Coronary artery (tissue), 2 donors: ENCODE results near the gene CLCA2.

Experiments
- DNase-seq: peaks from one replicate; pipeline ENCODE4 v3.0.0-alpha.2; 2017; ENCODE audit warnings: low spot score
- H3K27ac ChIP-seq, 2 donors: fragments of 200-600 bp; sonication (generic); one replicate each; pipeline ENCODE4 v1.5.1; 2016 to 2019
- H3K4me3 ChIP-seq: fragments of 200-600 bp; sonication (generic); 2 replicates; pipeline ENCODE4 v1.5.1; 2016; ENCODE audit warnings: mild to moderate bottlenecking, moderate library complexity
- TF ChIP-seq, protein P1 (sequence below): fragments of 200-600 bp; sonication (generic); IDR thresholded peaks from one replicate; pipeline ENCODE4 v1.5.1; 2019; ENCODE audit warnings: antibody characterized with exemption

Gene CLCA2

DNA sequence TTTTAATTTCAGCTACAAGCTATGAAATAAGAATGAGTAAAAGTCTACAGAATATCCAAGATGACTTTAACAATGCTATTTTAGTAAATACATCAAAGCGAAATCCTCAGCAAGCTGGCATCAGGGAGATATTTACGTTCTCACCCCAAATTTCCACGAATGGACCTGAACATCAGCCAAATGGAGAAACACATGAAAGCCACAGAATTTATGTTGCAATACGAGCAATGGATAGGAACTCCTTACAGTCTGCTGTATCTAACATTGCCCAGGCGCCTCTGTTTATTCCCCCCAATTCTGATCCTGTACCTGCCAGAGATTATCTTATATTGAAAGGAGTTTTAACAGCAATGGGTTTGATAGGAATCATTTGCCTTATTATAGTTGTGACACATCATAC, 31.1 kb downstream of the CLCA2 start:
- DNase-seq = no peak
- H3K27ac ChIP-seq = no peak overlapping the region
- H3K4me3 ChIP-seq = no peak overlapping the region
- TF ChIP-seq, protein P1, sequence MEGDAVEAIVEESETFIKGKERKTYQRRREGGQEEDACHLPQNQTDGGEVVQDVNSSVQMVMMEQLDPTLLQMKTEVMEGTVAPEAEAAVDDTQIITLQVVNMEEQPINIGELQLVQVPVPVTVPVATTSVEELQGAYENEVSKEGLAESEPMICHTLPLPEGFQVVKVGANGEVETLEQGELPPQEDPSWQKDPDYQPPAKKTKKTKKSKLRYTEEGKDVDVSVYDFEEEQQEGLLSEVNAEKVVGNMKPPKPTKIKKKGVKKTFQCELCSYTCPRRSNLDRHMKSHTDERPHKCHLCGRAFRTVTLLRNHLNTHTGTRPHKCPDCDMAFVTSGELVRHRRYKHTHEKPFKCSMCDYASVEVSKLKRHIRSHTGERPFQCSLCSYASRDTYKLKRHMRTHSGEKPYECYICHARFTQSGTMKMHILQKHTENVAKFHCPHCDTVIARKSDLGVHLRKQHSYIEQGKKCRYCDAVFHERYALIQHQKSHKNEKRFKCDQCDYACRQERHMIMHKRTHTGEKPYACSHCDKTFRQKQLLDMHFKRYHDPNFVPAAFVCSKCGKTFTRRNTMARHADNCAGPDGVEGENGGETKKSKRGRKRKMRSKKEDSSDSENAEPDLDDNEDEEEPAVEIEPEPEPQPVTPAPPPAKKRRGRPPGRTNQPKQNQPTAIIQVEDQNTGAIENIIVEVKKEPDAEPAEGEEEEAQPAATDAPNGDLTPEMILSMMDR = no peak

DNA sequence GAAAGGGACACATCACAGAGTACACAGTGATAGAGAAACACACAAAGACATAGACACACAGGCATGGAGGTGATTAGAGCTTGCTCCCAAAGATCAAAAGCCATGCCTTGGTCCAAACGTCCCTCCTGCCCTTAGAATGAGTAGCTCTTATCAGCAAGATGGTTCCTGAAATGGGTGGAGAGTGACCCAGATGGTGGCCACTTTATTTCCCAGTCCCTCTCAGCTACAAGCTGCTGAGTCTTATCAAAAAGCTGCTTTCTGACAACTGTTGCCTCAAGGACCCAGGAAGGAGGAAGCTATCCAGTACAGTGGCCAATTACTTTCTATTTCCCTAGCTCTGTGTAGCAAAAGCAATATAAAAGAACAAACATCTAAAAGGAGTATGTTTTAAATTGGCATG, 37.0 kb downstream of the CLCA2 start:
- no peak overlapping the region for H3K4me3 ChIP-seq
- TF ChIP-seq, protein P1 = no peak
- DNase-seq = no peak
- H3K27ac ChIP-seq = no peak overlapping the region

DNA sequence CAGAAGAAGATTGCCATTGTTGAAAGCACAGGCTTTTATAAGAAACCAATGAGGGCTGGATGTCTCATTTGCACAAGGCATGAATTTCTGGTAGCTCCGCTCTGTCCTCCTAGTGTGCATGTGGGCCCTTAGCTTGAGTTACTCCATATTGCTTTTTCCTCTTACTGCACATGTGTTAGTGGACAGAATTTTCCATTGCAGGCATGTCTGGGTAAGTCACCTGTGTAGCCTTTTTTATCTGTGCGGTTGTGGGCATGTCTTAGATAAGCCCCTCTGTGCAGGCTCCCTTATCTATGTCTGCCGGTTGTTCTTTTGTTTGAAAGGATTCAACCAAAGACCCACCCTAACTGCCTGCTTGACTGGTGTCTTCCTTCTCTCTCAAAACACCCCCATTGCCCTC, 37.5 kb downstream of the CLCA2 start:
- TF ChIP-seq, protein P1 = no peak
- Histone ChIP-seq H3K27ac (no peak overlapping the region), H3K4me3 (no peak overlapping the region)
- DNase-seq = no peak

DNA sequence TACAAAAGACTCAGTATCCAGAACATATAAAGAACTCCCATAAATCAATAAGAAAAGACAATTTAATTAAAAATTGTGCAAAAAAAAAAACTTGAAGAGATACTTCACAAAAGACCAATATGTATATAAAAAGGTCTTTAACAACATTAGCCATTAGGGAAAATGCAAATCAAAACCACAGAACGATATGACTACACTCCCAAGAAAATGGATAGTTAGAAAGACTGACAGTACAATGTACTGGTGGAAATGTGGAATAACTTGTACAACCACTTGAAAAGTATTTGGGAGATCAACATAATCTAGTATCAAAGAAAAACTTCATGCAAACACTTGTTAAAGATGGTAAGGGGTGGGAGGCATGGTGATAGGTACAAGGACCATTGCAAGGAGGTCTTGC, 40.8 kb downstream of the CLCA2 start:
- Histone ChIP-seq H3K27ac (no peak overlapping the region), H3K4me3 (no peak overlapping the region)
- TF ChIP-seq, protein P1 = no peak
- no peak for DNase-seq

DNA sequence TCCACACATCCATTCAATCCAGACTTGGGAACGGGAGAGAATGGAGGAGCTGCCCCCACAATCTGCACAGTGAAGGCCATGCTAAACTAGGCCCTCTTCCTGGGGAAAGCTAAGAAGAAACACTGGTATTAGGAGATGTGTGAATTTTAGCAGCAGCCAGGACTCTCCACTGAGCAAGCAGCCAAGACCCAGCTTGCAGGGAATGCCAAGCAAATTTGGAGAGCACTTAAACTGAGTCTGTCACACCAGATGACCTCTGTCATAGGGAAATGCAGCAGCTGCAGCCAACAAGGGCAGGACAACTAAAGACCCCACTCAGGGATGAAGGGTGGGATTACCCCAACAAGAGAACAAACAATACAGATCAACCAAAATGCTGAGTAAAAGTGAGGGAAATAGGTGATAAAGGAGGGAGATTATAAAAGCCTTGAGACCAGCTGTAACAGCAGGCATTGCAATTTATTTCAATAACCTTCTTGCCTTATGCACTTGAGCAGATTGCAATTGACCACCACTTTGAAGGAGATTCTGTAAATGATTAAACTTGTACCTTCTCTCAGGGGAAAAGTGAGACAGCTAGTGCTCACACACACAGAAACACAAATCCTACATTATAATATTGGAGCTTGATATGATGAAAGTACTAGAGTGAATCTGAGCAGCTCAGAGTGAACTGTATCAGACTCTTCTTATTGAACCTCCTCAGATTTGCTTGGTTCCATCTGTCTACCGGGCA, 42.3 kb downstream of the CLCA2 start:
- TF ChIP-seq, protein P1 = no peak
- no peak overlapping the region for H3K4me3 ChIP-seq
- DNase-seq = no peak
- no peak overlapping the region for H3K27ac ChIP-seq

DNA sequence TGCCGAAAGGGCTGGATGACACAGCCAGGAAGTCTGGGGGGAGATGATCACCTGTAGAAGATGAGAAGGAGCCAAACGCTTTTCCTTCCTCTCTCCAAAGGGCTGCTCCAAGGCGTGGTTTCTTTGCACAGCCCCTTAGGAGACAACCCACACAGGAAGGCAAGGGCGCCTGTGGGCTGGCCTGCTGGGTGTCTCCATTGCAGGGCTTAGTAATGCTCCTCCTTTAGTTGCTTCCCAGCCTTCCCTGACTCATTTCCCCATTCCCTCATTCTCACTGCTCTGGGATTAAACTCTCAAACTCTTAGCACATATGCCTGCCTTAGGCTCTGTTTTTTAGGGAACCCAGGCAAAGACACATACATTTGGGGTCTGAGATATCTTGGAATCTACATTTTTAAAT, 43.0 kb downstream of the CLCA2 start:
- Histone ChIP-seq H3K4me3 (no peak overlapping the region), H3K27ac (no peak overlapping the region)
- TF ChIP-seq, protein P1 = no peak
- DNase-seq = no peak

DNA sequence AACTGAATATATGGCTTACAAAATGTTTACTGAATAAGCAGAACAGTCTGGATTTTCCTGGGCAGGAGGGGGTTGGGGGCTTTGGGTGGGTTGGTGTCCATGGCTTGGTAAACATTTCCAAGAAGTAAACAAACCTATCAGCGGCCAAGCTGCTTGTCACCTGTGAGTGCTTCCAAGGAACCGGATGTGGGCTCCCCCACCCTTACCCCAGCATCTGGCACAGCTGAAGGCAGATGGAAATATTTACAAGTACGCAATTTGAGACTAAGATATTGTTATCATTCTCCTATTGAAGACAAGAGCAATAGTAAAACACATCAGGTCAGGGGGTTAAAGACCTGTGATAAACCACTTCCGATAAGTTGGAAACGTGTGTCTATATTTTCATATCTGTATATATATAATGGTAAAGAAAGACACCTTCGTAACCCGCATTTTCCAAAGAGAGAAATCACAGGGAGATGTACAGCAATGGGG, 44.6 kb downstream of the CLCA2 start, which contains the start of gene CLCA1:
Gene CLCA1, plus strand, starts transcription at position 427 of the 477 bp plus-strand sequence. Its CDS starts 45 bp downstream, at position 472.
- TF ChIP-seq, protein P1 = no peak
- Histone ChIP-seq H3K27ac (no peak within 1 kb of the TSS), H3K4me3 (no peak within 1 kb of the TSS)
- no peak for DNase-seq
